Stimulated activated CD4-positive, alpha-beta T cell treated with anti-CD3 and anti-CD28 coated beads, Interleukin-12 subunit alpha, Interleukin-12 subunit beta, amount 100 ng/mL, for 48 hours (primary cell): Measurements from ENCODE around the gene IFI27L2.

Experiments used
- DNase-seq, 3 donors: peaks; one replicate each; pipeline ENCODE4 v3.0.0-alpha.2; 2020; ENCODE audit warnings: low read depth in 2 of 3, low spot score in 1 of 3

The IFI27L2 gene

DNA sequence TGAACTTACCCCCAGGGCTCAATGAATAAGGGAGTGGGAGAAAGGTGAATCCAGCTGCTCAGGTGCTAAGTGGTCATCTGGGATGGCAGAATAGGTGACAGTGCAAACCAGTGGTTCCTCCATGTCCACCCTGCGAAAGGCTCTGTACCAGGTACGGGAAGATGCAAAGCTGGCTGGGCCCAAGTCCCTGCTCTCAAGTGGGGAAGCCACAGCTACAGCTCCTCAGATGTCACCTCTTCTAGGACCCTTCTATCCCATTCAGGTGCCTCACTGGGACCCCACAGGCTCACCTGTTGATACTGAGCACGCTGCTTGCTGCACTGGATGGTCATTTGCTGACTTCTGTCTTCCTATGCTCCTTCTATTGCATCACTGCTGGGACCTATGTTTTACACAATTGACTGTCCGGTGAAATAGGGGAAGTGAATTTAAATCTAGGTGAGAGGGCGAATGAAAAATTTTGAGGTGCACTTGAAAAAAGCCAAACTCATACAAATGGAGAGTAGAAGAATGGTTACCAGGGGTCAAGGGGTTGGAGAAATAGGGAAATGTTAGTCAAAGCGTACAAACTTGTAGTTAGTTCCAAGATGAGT, 24.4 kb upstream of the IFI27L2 start:
- no peak for DNase-seq

GRCh38 chr14:94152676-94153075, 23.3 kb upstream of the IFI27L2 start:
- no peak for DNase-seq

DNA sequence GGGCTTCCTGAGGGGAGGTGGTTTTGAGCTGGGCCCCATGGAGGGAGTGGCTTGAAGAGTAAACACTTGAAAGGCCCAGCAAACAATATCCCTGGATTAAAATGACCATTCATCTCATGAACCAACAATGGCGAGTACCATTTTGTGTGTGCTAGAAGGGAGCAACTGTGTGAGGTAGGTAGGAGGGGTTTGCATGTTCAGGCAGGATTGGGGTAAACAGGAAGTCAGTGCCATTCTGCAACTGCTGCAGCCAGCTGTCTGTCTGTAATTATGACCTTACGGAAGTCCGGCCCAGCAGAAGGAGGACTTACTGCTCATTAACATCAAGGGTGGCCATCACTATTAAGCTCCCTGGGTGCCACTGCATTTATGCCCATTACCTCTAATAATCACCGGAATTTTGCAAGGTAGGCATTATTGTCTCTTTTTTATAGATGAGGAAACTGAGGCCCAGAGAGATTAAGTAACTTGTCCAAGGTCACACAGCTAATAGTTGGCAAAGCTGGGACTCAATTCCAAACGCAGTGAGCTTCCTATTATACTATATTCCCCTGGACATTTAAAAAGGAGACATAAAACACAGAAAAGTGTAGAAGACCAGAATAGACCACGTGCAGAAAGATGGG, 16.6 kb upstream of the IFI27L2 start:
- DNase-seq = no peak

- no peak for DNase-seq
These were observed 15.4 kb upstream of the IFI27L2 start for GRCh38 chr14:94144765-94145164.

GRCh38 chr14:94143711-94144110, 14.3 kb upstream of the IFI27L2 start:
- no peak for DNase-seq

DNA sequence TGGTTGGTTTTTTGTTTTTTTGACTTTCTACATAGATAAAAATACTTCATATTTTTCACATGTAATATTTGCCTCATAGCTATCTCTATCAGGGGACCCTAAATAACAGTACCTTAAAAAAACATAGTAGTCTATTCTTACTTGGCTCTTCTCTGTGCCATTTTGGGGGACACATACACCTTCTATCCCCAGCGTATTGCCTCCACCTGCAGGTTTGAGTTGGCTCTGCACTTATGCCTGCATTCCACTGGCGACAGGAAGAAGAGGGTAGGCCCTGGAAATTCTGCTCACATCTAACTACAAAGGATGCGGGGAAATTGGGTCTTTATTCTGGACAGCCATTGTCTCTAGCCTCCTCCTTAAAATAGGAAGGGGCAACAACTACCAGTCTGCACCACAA, 13.8 kb upstream of the IFI27L2 start:
- DNase-seq = no peak

GRCh38 chr14:94142836-94143235, 13.4 kb upstream of the IFI27L2 start:
- DNase-seq = no peak

DNA sequence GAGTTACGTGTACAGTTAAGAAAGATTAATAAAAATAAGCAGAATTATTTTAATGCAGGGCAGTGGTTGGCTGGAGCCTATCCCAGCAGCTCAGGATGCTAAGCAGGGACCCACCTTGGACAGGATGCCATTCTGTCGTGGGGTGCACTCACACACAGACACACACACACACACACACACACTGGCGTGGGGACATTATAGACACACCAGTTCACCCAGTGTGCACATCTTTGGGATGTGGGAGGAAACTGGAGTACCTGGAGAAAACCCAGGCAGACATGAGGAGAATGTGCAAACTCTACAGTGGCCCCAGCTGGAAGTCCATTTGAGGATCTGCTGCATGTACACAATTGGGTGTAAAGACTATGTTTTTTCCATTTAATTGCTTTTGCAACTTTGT, 12.8 kb upstream of the IFI27L2 start:
- no peak for DNase-seq

DNA sequence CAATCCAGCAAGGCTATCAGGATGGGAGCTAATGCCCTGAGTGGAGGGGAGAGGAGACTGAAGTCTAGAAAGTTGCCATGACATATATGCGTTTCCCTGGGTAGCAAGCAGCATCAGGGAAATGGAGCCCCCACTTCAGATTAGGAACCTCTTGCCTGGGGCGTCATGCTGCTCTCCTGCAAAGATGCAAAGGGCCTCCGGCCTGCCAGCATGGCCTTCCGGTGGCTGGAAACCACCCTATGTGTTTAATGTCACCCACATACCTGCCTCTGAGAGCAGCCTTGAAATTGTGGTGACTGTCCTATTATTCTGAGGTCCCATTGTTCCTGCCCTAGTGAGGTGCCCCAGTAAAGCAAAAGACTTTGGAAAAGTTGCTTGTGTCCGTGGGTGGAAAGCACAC, 10.0 kb upstream of the IFI27L2 start:
- DNase-seq = no peak

- no peak for DNase-seq
These were observed 9.6 kb upstream of the IFI27L2 start for GRCh38 chr14:94139006-94139405.

DNA sequence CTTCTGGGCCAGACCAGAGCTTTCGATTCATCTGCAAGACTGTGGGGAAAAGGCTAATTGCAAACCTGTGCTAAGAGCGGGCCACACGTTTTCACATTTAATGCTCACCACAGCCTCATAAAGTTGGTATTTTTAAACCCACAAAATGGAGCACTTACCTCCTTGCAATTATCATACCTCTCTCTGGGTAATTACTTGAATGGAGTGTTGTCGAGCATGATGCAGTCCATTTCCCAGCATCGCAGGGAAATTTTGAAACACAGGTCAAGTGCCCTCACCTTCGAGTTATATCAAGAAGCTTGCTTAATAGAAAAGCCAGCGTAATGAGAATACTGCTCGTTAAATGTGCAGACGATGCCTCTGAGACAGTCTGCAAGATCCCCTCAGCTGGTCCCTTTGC, 8.8 kb upstream of the IFI27L2 start:
- no peak for DNase-seq

- DNase-seq = peak; percentile 78 to 92 (median 81)
These were observed 7.3 kb upstream of the IFI27L2 start for GRCh38 chr14:94136575-94137331.

- DNase-seq = no peak
These were observed 6.1 kb upstream of the IFI27L2 start for GRCh38 chr14:94135476-94135875.

DNA sequence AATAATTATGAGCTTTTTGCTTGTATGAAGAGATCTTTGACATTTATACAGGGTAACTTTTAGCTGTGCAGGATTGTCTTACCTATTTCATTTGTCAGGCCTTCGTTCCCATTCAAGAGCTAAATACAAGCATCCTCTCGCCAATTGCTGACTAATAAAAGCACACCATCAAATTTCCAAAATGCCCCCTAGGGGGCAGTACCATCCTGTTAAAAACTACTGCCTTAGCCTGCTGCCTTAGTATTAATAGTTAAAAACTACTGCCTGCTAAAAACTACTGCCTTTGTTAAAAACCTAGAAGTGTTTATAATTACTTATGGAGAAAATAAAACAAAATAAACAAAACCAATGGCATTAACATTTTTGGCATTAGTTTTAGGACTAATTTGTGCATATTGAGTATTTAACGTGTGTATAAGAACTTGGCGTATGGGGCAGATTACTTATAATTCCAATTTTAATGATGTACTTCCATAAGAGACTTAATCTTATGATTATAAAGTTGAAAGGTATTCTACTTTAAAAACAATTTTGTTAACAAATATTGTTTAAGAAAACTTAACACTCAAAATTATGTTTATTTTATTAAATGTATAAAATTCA, 3.0 kb upstream of the IFI27L2 start:
- peak; percentile 22 to 71 (median 30) for DNase-seq

DNA sequence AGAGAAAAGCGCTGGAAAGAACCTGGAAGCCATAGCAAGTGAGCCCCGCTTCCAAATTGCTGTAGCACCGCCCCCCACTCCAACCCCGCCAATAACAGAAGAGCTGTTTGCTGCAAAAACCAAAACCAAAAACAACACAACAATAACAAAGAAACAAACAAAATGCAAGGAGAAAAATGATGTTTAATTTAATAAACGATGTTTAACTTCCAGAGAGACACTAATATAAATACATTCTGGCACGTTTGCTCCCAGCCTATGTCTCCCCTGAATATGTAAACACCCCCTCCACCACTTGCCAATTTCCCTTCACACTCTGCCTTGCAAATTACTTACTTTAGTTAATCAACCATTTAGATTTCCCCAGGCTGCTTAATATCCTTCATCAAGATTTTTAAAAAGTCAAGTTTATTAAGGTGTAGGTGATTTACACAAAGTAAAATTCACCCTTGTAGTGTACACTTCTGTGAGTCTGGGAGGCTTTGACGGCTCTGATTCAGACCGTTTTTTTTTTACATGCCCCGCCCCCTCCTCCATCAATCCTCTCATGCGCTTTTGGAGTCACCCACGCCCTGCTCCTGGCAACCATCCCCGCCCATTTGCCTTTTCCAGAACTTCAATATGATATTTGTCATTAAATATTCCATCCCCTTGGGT, 482 bp upstream of the IFI27L2 start:
- DNase-seq = peak in 2 of 3 donors; percentile 13 to 17

GRCh38 chr14:94128216-94128839, 1.1 kb downstream of the IFI27L2 start:
- no peak for DNase-seq

- no peak for DNase-seq
These were observed 2.1 kb downstream of the IFI27L2 start for GRCh38 chr14:94127330-94127729.

DNA sequence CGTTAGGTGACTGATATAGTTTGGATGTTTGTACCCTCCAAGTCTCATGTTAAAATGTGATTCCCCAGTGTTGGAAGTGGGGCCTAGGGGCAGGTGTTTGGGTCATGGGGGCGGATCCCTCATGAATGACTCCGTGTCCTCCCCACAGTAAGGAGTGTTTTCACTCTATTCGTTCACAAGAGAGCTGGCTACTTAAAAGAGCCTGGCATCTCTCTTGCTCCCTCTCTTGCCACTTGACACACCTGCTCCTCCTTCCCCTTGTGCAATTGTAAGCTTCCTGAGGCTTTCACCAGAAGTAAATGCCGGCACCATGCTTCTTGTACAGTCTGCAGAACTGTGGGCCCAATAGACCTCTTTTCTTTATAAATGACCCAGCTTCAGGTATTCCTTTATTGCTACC, 2.6 kb downstream of the IFI27L2 start:
- no peak for DNase-seq

DNA sequence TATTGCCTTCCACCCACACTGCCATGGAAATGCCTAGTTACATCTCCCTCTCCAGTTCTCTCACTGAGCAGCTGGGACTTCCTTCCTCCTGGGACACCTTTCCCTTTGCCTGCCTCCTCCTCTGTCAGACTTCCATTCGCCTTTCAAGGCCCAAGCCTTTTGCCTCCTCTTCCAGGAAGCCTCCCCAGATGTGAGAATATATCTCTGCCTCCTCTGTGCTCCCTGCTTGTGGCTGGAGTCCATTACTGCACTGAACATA, 3.1 kb downstream of the IFI27L2 start:
- DNase-seq = no peak

DNA sequence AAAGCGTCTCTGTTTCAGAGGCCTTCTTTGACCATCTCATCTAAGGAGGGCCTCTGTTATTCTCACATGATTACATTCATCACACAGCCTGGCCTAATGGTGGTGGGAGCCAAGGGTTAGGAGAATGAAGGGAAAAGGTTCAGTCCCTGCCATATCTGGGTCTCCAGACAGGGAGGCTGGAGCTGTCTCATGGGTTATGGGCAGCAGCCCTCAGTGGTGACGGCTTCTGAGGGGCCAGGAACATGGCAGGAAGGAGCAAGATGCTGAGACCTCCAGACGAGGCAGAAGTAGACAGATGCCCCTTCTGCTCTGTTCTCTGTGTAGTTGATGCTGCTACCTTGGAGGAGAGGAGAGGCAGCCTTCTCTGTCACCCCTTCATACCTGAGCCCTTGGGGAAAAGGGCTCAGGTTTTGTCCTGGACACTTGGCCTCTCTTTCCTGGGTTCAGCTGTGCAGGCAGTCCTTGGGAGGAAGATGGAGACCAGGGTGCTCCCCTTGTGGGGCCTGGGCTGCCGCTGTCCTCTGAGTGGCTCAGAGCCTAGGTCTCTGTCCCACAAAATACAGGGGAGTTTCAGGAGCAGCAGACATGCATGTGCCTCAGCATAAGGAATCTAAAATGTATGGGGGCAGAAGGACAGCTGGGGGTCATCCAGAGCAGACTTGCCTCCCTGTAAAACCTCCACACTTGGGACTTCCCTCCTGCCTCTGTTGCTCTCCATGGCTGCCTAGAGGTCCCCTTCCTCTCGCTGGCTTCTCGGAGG, 3.6 kb downstream of the IFI27L2 start:
- DNase-seq = no peak
